Liver (tissue), 9 donors: ENCODE results near the gene NCAPG2. TPM values are rescaled to one million over a fixed set of nuclear protein-coding genes. Genes with fewer than 3 reads are reported as not detected.

ENCODE experiments used
- DNase-seq: peaks from one replicate; pipeline ENCODE4 v3.0.0-alpha.2; 2017; ENCODE audit warnings: low spot score
- H3K27ac ChIP-seq, 2 donors: one replicate each; pipeline ENCODE4 v1.7.0; 2013; ENCODE audit warnings: inconsistent platforms in 2 of 2, low read length in 2 of 2, control low read depth in 1 of 2, low read depth in 1 of 2, mild to moderate bottlenecking in 1 of 2
- H3K27me3 ChIP-seq, 4 donors: one replicate each; pipeline versions ENCODE4 v1.6.1 to v1.7.0; 2013; ENCODE audit warnings: low read length in 3 of 4, inconsistent platforms in 1 of 4, mild to moderate bottlenecking in 1 of 4, moderate library complexity in 1 of 4; ENCODE audit not compliant: control insufficient read depth in 4 of 4, insufficient read depth in 4 of 4
- H3K36me3 ChIP-seq, 4 donors: one replicate each; pipeline versions ENCODE4 v1.6.1 to v1.7.0; 2013; ENCODE audit warnings: low read length in 3 of 4, mild to moderate bottlenecking in 3 of 4, low read depth in 1 of 4, moderate library complexity in 1 of 4; ENCODE audit not compliant: control insufficient read depth in 4 of 4, insufficient read depth in 3 of 4
- H3K4me1 ChIP-seq, 4 donors: one replicate each; pipeline versions ENCODE4 v1.6.1 to v1.7.0; 2013; ENCODE audit warnings: low read length in 3 of 4, mild to moderate bottlenecking in 3 of 4, moderate library complexity in 1 of 4; ENCODE audit not compliant: control insufficient read depth in 4 of 4, insufficient read depth in 4 of 4
- H3K4me3 ChIP-seq, 3 donors: one replicate each; pipeline versions ENCODE4 v1.6.1 to v1.7.0; 2013; ENCODE audit warnings: low read length in 3 of 3, control low read depth in 1 of 3, low read depth in 1 of 3, mild to moderate bottlenecking in 1 of 3
- H3K9ac ChIP-seq, 2 donors: one replicate each; pipeline ENCODE4 v1.7.0; 2013; ENCODE audit warnings: low read length in 2 of 2, mild to moderate bottlenecking in 2 of 2, moderate library complexity in 2 of 2, control low read depth in 1 of 2, low read depth in 1 of 2
- H3K9me3 ChIP-seq, 4 donors: one replicate each; pipeline versions ENCODE4 v1.6.1 to v1.7.0; 2013; ENCODE audit warnings: low read length in 3 of 4; ENCODE audit not compliant: control insufficient read depth in 4 of 4
- ATF3 ChIP-seq: IDR thresholded peaks from 2 replicates; pipeline ENCODE4 v1.6.1; 2016; ENCODE audit warnings: antibody characterized with exemption
- CTCF ChIP-seq: fragments of 150-350 bp; IDR thresholded peaks from 2 replicates; pipeline ENCODE4 v1.5.1; 2017; ENCODE audit warnings: improper control_type of control experiment, low read depth, low read length; ENCODE audit not compliant: missing input control
- FOXA2 ChIP-seq: IDR thresholded peaks from 2 replicates; pipeline ENCODE4 v1.6.1; 2016; ENCODE audit warnings: antibody characterized with exemption
- GABPA ChIP-seq, 2 donors: IDR thresholded peaks in 1 of 2; conservative IDR thresholded peaks in 1 of 2; 2 replicates each; pipeline ENCODE4 v1.6.1; 2016; ENCODE audit warnings: antibody characterized with exemption in 2 of 2, mild to moderate bottlenecking in 1 of 2, moderate library complexity in 1 of 2
- HNF4G ChIP-seq: IDR thresholded peaks from 2 replicates; pipeline ENCODE4 v1.6.1; 2016; ENCODE audit warnings: antibody characterized with exemption
- JUND ChIP-seq, 2 donors: IDR thresholded peaks; 2 replicates each; pipeline ENCODE4 v1.6.1; 2016; ENCODE audit warnings: antibody characterized with exemption in 2 of 2
- NR2F2 ChIP-seq: IDR thresholded peaks from 2 replicates; pipeline ENCODE4 v1.6.1; 2016; ENCODE audit warnings: antibody characterized with exemption
- RAD21 ChIP-seq, 2 donors: IDR thresholded peaks; 2 replicates each; pipeline ENCODE4 v1.6.1; 2016; ENCODE audit warnings: antibody characterized with exemption in 2 of 2, mild to moderate bottlenecking in 2 of 2
- REST ChIP-seq: IDR thresholded peaks from 2 replicates; pipeline ENCODE4 v1.6.1; 2016; ENCODE audit warnings: antibody characterized with exemption, mild to moderate bottlenecking
- SP1 ChIP-seq: IDR thresholded peaks from 2 replicates; pipeline ENCODE4 v1.6.1; 2018; ENCODE audit warnings: antibody characterized with exemption, mild to moderate bottlenecking
- YY1 ChIP-seq: IDR thresholded peaks from 2 replicates; pipeline ENCODE4 v1.6.1; 2016; ENCODE audit warnings: antibody characterized with exemption, mild to moderate bottlenecking
- ZBTB33 ChIP-seq: IDR thresholded peaks from 2 replicates; pipeline ENCODE4 v1.6.1; 2016; ENCODE audit warnings: antibody characterized with exemption
- WGBS: extraction: QIAGEN DNeasy Blood & Tissue Kit; methylation state at CpG from one replicate; pipeline ENCODE4 v1.1.7; 2013; 5-methylcytosine and 5-hydroxymethylcytosine counted together
- polyA plus RNA-seq, 2 donors: library from polyadenylated mRNA; stranded (reverse) in 1 of 2; unstranded in 1 of 2; fragments of 200-250 nt in 1 of 2; fragments of >200 nt in 1 of 2; fragmentation: Nextera tagmentation in 1 of 2; extraction: Ambion mirVana in 1 of 2; gene quantifications; one replicate each; pipeline versions ENCODE4 v1.2.1 to v1.2.3, GENCODE V29; 2013 to 2015
- total RNA-seq, 2 donors: library from RNA; depleted of rRNA; stranded (reverse); fragments of >200 nt; gene quantifications; one replicate each; pipeline ENCODE4 v1.2.3, GENCODE V29; 2014
- donor health status: healthy.
- donor health status: healthy.
- donor health status: healthy.
- donor health status: healthy.
- donor health status: healthy.

Gene NCAPG2
- total and polyA plus RNA-seq, 4 donors, result 0.89 to 37.4 (median 3.7) TPM

- Histone ChIP-seq H3K27ac (no peak overlapping the region), H3K27me3 (no peaks in the 10 kb centered on the region), H3K4me1 (no peaks in the 10 kb centered on the region), H3K9me3 (no peaks in the 10 kb centered on the region), H3K4me3 (no peak overlapping the region), H3K9ac (no peak overlapping the region), H3K36me3 (peaks cover 9 to 61% (median 31%) of the 10 kb centered on the region in 4 donors)
- TF ChIP-seq CTCF, result no peak
- no peak for TF ChIP-seq SP1
- TF ChIP-seq HNF4G, result no peak
- no peak for TF ChIP-seq GABPA (IDR thresholded peaks at IDR 0.05 in 1 of 2, conservative IDR thresholded peaks at IDR 0.05 in 1 of 2)
- TF ChIP-seq RAD21 (IDR thresholded peaks at IDR 0.05), result no peak
- no peak for TF ChIP-seq YY1
- no peak for TF ChIP-seq FOXA2
- DNase-seq, result no peak
- 92% methylated on average over 16 of the region's 16 CpGs for WGBS
These were observed 36.2 kb upstream of the NCAPG2 start for GRCh38 chr7:158740657-158741293.

- no peak for DNase-seq
- 74% methylated on average over 15 of the region's 15 CpGs for WGBS
- no peaks in the 10 kb centered on the region for H3K27me3 ChIP-seq
- H3K27ac ChIP-seq, result no peak overlapping the region
- H3K9me3 ChIP-seq, result no peaks in the 10 kb centered on the region
- TF ChIP-seq RAD21 (IDR thresholded peaks at IDR 0.05) (peak in 1 of 2 donors; percentile 9), SP1 (no peak)
- peaks cover 9 to 67% (median 31%) of the 10 kb centered on the region in 4 donors for H3K36me3 ChIP-seq
- H3K4me1 ChIP-seq, result no peaks in the 10 kb centered on the region
- no peak overlapping the region for H3K4me3 ChIP-seq
- H3K9ac ChIP-seq, result no peak overlapping the region
These were observed 35.5 kb upstream of the NCAPG2 start for GRCh38 chr7:158740013-158740656.

- WGBS, result 85% methylated on average over 15 of the region's 15 CpGs
- H3K9me3 ChIP-seq, result no peaks in the 10 kb centered on the region
- no peak for DNase-seq
- no peaks in the 10 kb centered on the region for H3K4me1 ChIP-seq
- no peak for TF ChIP-seq ATF3
- TF ChIP-seq JUND (IDR thresholded peaks at IDR 0.05), result no peak
- no peak for TF ChIP-seq YY1
- TF ChIP-seq SP1, result no peak
- no peak for TF ChIP-seq REST
- TF ChIP-seq CTCF, result no peak
- TF ChIP-seq ZBTB33, result no peak
- TF ChIP-seq NR2F2, result no peak
- no peak overlapping the region for H3K27ac ChIP-seq
- H3K4me3 ChIP-seq, result no peak overlapping the region
- no peak overlapping the region for H3K9ac ChIP-seq
- peaks cover 9 to 75% (median 32%) of the 10 kb centered on the region in 4 donors for H3K36me3 ChIP-seq
- H3K27me3 ChIP-seq, result no peaks in the 10 kb centered on the region
These were observed 34.2 kb upstream of the NCAPG2 start for GRCh38 chr7:158738841-158739240.
